Melanocyte of skin (primary cell): ENCODE results near the gene ABCC1. TPM values are rescaled to one million over a fixed set of nuclear protein-coding genes. Genes with fewer than 3 reads are reported as not detected.

Experiments used
- total RNA-seq, 2 donors: library from RNA; depleted of rRNA; stranded (reverse); fragments of >200 nt; gene quantifications; 2 replicates each; pipeline ENCODE4 v1.2.3, GENCODE V29; 2012

Gene ABCC1
- 10 to 100 TPM; 14.1 to 19.3 TPM for total RNA-seq

GRCh38 chr16:15949210-15950160, at the start of gene ABCC1:
ABCC1 (plus strand) TSS chr16:15949616; CDS start chr16:15949752, 136 bp downstream.

Other genes starting within 250 kb of the ABCC1 start
- not detected for gene MYH11, start 92.6 kb upstream of the ABCC1 start, total RNA-seq
- 10 to 100 TPM; 37.2 to 46.6 TPM for gene CEP20, start 61.0 kb upstream of the ABCC1 start, total RNA-seq